GM23248 (cell line): ENCODE data around the gene CAVIN2.

Source experiments
- EZH2 ChIP-seq: fragments of 200-600 bp; sonication (generic); IDR thresholded peaks from 2 replicates; pipeline ENCODE4 v1.6.1; 2018; ENCODE audit warnings: antibody characterized with exemption, mild to moderate bottlenecking; ENCODE audit not compliant: insufficient read depth, poor library complexity, severe bottlenecking
- EZH2phosphoT487 ChIP-seq: fragments of 200-600 bp; sonication (generic); IDR thresholded peaks from 2 replicates; pipeline ENCODE4 v1.6.1; 2018; ENCODE audit warnings: antibody characterized with exemption, moderate library complexity, mild to moderate bottlenecking, low read depth; ENCODE audit not compliant: insufficient read depth

- TF ChIP-seq EZH2 (no peak), EZH2phosphoT487 (no peak)
Observed at GRCh38 chr2:191857259-191857805, 10.4 kb upstream of the CAVIN2 start.
